Left lung (tissue), 10 donors: ENCODE data around the gene KLF17. TPM values are rescaled to one million over a fixed set of nuclear protein-coding genes. Genes with fewer than 3 reads are reported as not detected.
"Not testable (repeated sequence)": the region's sequence is repeated elsewhere in the genome, so short reads cannot be mapped to it uniquely, and the experiment has no call there.

ENCODE experiments used
- ATAC-seq: fragments of 200-7000 bp; cut with Tn5 transposase; one replicate; pipeline ENCODE4 v1.9.1; 2020; ENCODE audit warnings: moderate library complexity
- DNase-seq, 4 donors: peaks; one replicate each; pipeline ENCODE4 v3.0.0-alpha.2; 2013 to 2020
- H3K27ac ChIP-seq, 2 donors: fragments of 200-600 bp; sonication (generic) in 1 of 2; one replicate each; pipeline versions ENCODE4 v1.5.0 to v1.8.0; 2020 to 2021
- H3K27me3 ChIP-seq, 2 donors: fragments of 200-600 bp; sonication (generic) in 1 of 2; one replicate each; pipeline versions ENCODE4 v1.5.0 to v1.8.0; 2020 to 2021
- H3K36me3 ChIP-seq, 2 donors: fragments of 200-600 bp; sonication (generic) in 1 of 2; one replicate each; pipeline versions ENCODE4 v1.5.0 to v1.8.0; 2020 to 2021
- H3K4me1 ChIP-seq, 2 donors: fragments of 200-600 bp; one replicate each; pipeline ENCODE4 v1.8.0; 2021
- H3K4me3 ChIP-seq, 2 donors: fragments of 200-600 bp; sonication (generic) in 1 of 2; one replicate each; pipeline versions ENCODE4 v1.5.0 to v1.8.0; 2020 to 2021; ENCODE audit warnings: mild to moderate bottlenecking in 1 of 2
- H3K9me3 ChIP-seq, 2 donors: fragments of 200-600 bp; sonication (generic) in 1 of 2; one replicate each; pipeline versions ENCODE4 v1.5.0 to v1.8.0; 2020 to 2021
- intact Hi-C, 2 donors: fragments of 100-400 bp; cut with DNase I; formaldehyde crosslinking; loops; one replicate each; pipeline versions ENCODE4 v1.11.2 to v1.14.2; 2022
- polyA plus RNA-seq, 6 donors: library from polyadenylated mRNA; unstranded; fragments of 120-200 nt; gene quantifications; one replicate each; pipeline ENCODE4 v1.2.1, GENCODE V29; 2013; ENCODE audit not compliant: insufficient read length in 6 of 6
- total RNA-seq, 2 donors: library from RNA; stranded (reverse); fragmentation: NEBNext Ultra II Directional; extraction: Animal tissue kit (Norgen Biotek cat#: 25700); gene quantifications; one replicate each; pipeline ENCODE4 v1.2.1, GENCODE V29; 2021
- TF ChIP-seq, protein P1 (sequence below), 2 donors: fragments of 200-600 bp; sonication (generic) in 1 of 2; IDR thresholded peaks; one replicate each; pipeline versions ENCODE4 v1.5.0 to v1.8.0; 2021; ENCODE audit warnings: antibody characterized with exemption in 2 of 2
- donor health status: DM: no; HTN: yes; CAD: no.
- donor health status: DM: no; HTN: no; CAD: no.

Gene KLF17
- total and polyA plus RNA-seq, 8 donors: 0.04 to 0.29 (median 0.07) TPM; not detected in 2

DNA sequence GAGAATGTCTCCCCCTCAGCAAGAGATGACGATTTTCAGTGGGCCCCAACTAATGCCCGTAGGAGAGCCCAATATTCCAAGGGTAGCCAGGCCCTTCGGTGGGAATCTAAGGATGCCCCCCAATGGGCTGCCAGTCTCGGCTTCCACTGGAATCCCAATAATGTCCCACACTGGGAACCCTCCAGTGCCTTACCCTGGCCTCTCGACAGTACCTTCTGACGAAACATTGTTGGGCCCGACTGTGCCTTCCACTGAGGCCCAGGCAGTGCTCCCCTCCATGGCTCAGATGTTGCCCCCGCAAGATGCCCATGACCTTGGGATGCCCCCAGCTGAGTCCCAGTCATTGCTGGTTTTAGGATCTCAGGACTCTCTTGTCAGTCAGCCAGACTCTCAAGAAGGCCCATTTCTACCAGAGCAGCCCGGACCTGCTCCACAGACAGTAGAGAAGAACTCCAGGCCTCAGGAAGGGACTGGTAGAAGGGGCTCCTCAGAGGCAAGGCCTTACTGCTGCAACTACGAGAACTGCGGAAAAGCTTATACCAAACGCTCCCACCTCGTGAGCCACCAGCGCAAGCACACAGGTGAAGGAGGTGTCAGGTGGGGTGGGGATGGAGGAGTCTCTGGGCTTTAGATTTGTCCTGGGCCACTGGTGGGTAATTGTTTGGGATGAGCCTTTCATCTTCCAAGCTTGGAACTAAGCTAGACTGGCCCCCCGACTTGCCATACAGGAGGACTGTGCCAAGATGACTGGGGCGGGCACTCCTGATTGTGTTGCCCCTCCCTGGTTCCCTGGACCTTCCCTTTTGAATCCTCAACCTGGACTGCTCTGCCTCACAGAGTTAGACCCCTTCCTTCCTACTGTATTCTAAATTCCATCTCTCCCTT lies 11.2 kb downstream of the KLF17 start:
- intact Hi-C loops: no loop called here
- TF ChIP-seq, protein P1, sequence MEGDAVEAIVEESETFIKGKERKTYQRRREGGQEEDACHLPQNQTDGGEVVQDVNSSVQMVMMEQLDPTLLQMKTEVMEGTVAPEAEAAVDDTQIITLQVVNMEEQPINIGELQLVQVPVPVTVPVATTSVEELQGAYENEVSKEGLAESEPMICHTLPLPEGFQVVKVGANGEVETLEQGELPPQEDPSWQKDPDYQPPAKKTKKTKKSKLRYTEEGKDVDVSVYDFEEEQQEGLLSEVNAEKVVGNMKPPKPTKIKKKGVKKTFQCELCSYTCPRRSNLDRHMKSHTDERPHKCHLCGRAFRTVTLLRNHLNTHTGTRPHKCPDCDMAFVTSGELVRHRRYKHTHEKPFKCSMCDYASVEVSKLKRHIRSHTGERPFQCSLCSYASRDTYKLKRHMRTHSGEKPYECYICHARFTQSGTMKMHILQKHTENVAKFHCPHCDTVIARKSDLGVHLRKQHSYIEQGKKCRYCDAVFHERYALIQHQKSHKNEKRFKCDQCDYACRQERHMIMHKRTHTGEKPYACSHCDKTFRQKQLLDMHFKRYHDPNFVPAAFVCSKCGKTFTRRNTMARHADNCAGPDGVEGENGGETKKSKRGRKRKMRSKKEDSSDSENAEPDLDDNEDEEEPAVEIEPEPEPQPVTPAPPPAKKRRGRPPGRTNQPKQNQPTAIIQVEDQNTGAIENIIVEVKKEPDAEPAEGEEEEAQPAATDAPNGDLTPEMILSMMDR (IDR thresholded peaks at IDR 0.05): no peak
- no peak overlapping the region for H3K4me3 ChIP-seq
- ATAC-seq: no peak
- H3K9me3 ChIP-seq: no peaks in the 10 kb centered on the region
- no peak for DNase-seq
- no peak overlapping the region for H3K27ac ChIP-seq
- H3K4me1 ChIP-seq: no peaks in the 10 kb centered on the region
- H3K36me3 ChIP-seq: no peaks in the 10 kb centered on the region
- peaks cover 0 to 9% of the 10 kb centered on the region in 2 donors for H3K27me3 ChIP-seq

- H3K9me3 ChIP-seq: no peaks in the 10 kb centered on the region
- no peak overlapping the region for H3K4me3 ChIP-seq
- H3K4me1 ChIP-seq: no peaks in the 10 kb centered on the region
- DNase-seq (no peak), ATAC-seq (no peak)
- no peaks in the 10 kb centered on the region for H3K27me3 ChIP-seq
- no peaks in the 10 kb centered on the region for H3K36me3 ChIP-seq
- intact Hi-C loops: no loop called here
- TF ChIP-seq, protein P1 (IDR thresholded peaks at IDR 0.05): no peak
- no peak overlapping the region for H3K27ac ChIP-seq
Observed at GRCh38 chr1:44131411-44131810, 12.8 kb downstream of the KLF17 start.

- Histone ChIP-seq H3K36me3 (no peaks in the 10 kb centered on the region), H3K27me3 (no peaks in the 10 kb centered on the region), H3K4me3 (no peak overlapping the region), H3K27ac (no peak overlapping the region), H3K4me1 (no peaks in the 10 kb centered on the region), H3K9me3 (no peaks in the 10 kb centered on the region)
- ATAC-seq (no peak), DNase-seq (no peak)
- TF ChIP-seq, protein P1 (IDR thresholded peaks at IDR 0.05): no peak
- intact Hi-C loops: no loop called here
Observed at GRCh38 chr1:44134071-44134920, 15.7 kb downstream of the KLF17 start.

DNA sequence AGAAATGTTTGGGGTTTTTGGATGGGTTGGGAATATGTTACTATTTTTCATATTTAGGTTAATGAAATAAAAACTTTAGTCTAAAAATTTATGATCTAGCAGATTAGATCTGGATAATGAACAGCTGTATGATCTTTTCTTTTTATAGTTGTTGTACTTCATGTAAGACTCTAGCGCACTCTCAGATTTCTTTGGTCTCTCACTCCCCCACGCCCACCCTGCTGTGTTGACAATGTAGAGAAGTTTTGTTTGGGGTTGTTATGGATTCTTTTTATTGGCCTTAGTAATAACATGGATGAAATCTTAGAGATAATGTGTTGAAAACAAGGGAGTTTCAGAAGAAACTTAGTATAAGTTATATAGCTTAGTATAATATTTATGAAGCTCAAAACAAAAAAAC lies 17.3 kb downstream of the KLF17 start:
- TF ChIP-seq, protein P1 (IDR thresholded peaks at IDR 0.05): no peak
- H3K27me3 ChIP-seq: no peaks in the 10 kb centered on the region
- H3K36me3 ChIP-seq: no peaks in the 10 kb centered on the region
- H3K4me1 ChIP-seq: no peaks in the 10 kb centered on the region
- H3K4me3 ChIP-seq: no peak overlapping the region
- DNase-seq (no peak), ATAC-seq (no peak)
- H3K27ac ChIP-seq: no peak overlapping the region
- no peaks in the 10 kb centered on the region for H3K9me3 ChIP-seq
- intact Hi-C loops: no loop called here

DNA sequence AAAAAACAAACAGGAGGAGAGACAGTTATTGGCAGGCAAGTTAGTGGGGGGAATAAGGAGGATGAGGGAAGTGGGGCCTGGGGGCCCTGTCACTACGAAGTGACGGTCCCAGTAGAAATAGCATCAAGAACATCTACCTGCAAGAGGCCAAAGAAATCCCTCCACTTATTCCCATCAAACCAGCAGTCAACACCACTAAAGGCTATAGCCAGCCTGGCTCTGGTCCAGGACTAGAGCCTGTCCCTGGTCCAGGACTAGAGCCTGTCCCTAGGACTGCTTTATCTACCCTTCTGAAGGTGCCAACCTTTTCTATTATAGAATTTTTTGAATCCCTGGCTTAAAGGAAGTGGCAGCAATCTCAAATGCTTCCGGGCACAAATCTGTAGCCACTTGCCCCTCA lies 19.6 kb downstream of the KLF17 start:
- ATAC-seq: no peak
- H3K4me3 ChIP-seq: no peak overlapping the region
- no peak overlapping the region for H3K27ac ChIP-seq
- H3K9me3 ChIP-seq: no peaks in the 10 kb centered on the region
- no peaks in the 10 kb centered on the region for H3K4me1 ChIP-seq
- no peaks in the 10 kb centered on the region for H3K36me3 ChIP-seq
- no peak for DNase-seq
- TF ChIP-seq, protein P1 (IDR thresholded peaks at IDR 0.05): no peak
- intact Hi-C loops: no loop called here
- no peaks in the 10 kb centered on the region for H3K27me3 ChIP-seq

DNA sequence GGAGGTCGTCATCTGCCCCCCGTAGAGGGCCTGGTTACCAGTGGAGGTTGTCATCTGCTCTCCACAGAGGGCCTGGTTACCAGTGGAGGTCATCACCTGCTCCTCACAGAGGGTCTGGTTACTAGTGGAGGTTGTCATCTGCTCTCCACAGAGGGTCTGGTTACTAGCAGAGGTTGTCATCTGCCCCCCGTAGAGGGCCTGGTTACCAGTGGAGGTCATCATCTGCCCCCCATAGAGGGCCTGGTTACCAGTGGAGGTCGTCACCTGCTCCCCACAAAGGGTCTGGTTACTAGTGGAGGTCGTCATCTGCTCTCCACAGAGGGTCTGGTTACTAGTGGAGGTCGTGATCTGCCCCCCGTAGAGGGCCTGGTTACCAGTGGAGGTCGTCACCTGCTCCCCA lies 20.9 kb downstream of the KLF17 start:
- ATAC-seq, H3K4me3 ChIP-seq, intact Hi-C loops, H3K27me3 ChIP-seq, DNase-seq, H3K4me1 ChIP-seq, H3K27ac ChIP-seq, H3K36me3 ChIP-seq: not testable (repeated sequence)
- H3K9me3 ChIP-seq: peaks cover 0 to 13% of the 10 kb centered on the region in 2 donors
